DMS79 (cell line): ENCODE measurements around the gene TTC24.
"Not testable (repeated sequence)": the region's sequence is repeated elsewhere in the genome, so short reads cannot be mapped to it uniquely, and the experiment has no call there.

Source experiments
- DNase-seq: peaks from one replicate; lab custom pipeline; 2025; lab: John Stamatoyannopoulos, UW

The TTC24 gene

DNA sequence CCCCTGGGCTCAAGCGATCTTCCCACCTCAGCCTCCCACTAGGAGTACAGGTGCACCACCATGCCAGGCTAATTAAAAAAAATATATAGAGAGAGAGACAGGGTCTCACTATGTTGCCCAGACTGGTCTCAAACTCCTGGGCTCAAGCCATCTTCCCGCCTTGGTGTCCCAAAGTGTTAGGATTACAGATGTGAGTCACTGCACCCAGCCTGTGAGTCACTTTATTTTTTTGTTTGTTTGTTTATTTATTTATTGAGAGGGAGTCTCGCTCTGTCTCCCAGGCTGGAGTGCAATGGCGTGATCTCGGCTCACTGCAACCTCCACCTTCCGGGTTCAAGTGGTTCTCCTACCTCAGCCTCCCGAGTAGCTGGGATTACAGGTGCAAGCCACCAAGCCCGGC, 8.4 kb downstream of the TTC24 start:
- not testable (repeated sequence) for DNase-seq

DNA sequence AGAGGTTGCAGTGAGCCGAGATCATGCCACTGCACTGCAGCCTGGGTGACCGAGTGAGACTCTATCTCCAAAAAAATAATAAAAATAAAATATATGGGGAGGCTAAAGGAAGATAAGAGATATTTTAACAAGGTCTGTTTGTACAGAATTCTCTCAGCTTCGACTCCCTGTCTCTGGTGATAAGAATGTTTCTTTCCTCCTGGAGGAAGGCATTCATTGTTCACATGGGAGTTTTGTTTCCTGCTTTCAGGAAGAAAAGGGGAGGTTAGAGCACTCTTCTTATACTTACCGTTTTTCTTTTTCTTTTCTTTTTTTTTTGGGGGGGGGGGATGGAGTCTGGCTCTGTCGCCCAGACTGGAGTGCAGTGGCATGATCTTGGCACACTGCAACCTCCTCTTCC, 10.0 kb downstream of the TTC24 start:
- DNase-seq: no peak

DNA sequence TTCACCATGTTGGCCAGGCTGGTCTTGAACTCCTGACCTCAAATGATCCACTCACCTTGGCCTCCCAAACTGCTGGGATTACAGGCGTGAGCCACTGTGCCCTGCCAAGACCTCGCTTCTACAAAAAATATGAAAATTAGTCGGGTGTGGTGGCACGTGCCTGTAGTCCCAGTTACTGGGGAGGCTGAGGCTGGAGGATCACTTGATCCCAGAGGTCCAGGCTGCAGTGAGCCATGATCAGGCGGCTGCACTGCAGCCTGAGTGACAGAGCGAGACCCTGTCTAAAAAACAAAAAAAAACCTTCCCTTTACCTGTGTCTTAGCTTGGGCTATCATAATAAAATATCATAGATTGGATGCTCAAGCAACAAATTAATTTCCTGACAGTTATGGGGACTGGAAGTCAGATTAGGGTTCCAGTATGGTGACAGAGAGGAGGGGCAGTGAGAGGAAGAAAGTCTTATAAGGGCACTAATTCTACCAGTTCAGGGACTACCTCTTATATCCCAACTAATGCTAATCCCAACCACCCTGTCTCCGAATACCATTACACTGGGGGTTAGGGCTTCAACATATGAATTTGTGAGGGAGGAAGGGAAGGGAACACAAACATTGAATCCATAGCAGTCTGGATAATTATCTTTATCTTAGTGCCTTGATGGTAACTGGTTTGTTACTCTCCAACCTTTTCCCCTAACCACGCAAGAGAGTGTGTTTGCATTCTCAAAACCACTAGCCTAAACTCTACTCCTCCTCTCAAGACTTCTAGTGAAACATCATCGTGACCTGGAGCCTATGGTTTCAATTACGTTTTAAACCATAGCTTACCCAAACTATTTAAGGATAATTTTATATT, 11.0 kb downstream of the TTC24 start:
- DNase-seq: no peak

DNA sequence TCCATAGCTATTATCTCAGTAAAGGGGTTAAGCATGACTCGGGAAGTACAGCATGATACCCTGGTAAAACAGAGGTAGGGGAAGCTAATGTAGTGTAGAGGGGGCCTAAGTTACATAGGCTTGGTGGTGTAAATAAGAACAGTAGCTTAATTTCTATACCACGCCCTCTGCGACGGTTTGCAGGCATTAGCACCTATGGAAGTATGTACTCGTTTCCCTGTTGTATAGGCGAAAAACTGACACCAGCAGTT, 11.6 kb downstream of the TTC24 start:
- no peak for DNase-seq

DNA sequence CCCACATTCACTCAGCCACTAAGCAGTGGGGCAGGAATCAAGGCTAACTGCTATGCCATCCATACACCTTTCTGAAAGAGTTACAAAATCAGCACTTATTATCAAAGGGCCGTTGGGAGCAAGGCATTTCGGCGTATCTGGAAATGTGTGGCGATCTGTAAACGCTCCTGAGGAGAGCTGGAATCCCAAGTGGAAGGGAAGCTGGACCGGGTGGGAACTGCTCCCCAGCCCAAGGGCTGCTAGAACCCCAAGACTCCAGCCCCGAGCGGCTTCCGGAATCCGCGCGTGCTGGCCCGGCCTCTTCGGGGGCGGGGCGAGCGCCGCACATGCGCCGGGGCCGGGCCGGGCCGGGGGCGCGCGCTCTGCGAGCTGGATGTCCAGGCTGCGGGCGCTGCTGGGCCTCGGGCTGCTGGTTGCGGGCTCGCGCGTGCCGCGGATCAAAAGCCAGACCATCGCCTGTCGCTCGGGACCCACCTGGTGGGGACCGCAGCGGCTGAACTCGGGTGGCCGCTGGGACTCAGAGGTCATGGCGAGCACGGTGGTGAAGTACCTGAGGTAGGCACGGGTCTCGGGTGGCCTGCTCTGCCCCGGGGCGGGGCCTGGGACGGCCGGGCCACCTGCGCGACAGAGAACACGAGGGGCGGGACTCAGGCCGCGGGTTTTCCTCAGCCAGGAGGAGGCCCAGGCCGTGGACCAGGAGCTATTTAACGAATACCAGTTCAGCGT, 12.1 kb downstream of the TTC24 start, which contains the start of gene NAXE:
Gene NAXE, plus strand, starts transcription at position 345 of the 726 bp plus-strand sequence. Its CDS starts 29 bp downstream, at position 374.
- peak; percentile 47 for DNase-seq

DNA sequence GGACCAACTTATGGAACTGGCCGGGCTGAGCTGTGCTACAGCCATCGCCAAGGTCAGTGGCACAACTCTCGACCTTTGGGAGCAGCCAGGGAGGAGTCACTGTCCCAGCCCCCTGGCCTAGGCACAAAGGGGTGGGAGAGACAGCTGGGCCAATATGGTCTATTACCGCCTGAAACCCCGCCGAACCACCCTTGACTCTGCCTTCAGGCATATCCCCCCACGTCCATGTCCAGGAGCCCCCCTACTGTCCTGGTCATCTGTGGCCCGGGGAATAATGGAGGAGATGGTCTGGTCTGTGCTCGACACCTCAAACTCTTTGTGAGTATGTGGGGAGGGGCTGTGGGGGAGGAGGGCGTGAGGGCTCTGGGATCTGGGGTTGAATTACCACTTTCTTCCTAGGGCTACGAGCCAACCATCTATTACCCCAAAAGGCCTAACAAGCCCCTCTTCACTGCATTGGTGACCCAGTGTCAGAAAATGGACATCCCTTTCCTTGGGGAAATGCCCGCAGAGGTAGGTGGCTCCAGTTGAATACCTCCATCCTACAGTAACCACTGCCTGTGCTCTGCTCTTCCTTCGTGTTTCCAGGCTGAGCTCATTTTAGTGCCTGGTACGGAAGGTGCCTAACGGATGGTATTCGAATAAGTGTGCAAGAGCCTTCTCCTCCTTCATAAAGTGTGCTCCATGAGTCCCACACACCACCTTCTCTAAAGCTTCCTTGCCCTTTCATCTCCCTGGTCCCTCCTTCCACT, 12.8 kb downstream of the TTC24 start:
- no peak for DNase-seq

DNA sequence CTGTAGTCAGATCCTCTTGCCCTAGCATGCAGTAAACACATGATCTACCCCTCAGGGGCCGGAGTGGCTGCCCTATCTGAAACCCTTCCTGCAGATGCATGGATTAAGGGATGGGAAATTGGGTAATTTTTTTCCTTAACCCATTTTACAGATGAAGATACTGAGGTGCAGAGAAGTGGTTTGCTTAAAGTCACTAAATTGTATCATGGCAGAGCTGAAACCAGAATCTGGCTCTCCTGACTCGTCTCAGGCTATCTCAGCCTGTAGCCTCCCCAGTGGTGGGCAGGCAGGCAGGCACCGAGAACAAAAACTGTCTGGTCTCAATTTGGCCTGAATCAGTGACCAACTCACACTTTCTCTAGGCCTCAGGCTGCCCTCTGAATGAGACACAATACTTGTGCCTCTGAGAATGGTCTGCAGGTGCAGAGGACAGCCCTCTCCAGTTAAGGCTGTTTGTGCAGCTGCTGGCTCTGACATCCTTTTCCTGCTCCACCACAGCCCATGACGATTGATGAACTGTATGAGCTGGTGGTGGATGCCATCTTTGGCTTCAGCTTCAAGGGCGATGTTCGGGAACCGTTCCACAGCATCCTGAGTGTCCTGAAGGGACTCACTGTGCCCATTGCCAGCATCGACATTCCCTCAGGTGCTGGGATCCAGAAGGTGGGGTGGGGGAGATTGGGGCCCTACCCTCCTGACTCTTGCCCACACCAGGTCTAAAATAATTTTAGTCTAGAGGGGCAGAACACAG, 13.6 kb downstream of the TTC24 start:
- no peak for DNase-seq

DNA sequence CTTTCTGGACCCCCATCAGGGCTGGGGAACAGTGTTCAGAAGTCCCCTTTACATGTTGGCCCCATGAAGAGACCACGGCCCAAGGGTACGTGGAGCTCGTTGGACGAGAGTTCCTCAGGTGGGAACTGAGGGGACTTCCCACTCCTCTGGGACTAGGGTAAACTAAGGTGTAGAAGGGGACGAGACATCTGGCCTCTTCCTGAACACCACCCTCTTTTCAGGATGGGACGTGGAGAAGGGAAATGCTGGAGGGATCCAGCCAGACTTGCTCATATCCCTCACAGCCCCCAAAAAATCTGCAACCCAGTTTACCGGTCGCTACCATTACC, 14.1 kb downstream of the TTC24 start:
- no peak for DNase-seq

DNA sequence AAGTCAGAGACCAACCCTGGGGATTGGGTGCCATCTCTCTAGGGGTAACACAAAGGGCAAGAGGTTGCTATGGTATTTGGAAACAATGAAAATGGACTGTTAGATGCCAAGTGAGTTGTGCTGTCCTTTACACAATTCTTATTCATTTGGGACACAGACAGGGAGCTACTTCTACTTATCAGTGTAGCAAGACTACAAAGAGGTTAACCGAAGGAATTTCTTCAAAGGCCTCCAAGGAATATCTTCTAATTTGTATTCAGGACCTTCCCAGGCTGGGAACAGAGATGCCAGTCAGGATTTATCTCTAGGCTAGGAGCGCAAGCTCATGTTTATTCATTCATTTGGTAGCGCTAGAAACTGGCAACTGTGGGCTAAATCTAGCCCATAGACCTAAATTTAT, 14.7 kb downstream of the TTC24 start:
- no peak for DNase-seq

DNA sequence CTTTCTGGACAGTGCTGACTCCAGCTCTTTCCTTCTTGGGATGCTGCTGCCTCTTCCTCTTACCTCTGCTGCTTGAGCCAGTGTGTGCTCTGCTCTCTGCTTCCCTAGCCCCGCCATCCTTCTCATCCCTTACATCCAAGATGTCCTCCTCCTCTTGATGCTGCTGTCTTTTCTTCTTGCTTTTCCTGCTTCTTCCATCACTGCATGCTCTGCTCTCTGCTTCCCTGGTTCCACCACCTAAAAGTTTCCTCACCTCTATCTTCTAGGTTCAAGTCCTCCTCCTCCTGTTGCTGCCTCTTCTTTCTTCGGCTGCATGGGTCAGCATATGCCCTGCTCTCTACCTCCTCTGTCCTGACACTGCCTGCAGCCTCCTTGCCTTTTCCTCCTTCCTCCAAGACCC, 15.5 kb downstream of the TTC24 start:
- DNase-seq: no peak

DNA sequence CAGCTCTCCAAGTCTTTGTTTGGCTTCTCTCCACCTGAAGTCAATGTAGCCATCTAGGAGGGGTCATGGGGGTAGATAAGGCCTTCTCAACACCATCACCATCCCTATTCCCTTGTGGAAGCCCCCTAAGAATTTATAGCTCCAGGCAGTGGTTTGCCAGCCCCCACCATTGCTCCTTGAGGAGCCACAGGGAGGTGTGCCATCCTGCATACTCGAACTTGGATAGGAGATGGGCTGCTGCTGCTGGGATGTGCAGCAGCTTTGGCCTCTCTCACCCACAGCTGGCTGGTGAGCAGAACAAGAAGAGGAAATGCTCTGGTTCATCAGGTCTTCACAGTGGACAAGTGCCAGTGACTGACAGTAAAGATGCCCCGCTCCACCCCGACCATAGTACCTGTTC, 16.9 kb downstream of the TTC24 start:
- no peak for DNase-seq

DNA sequence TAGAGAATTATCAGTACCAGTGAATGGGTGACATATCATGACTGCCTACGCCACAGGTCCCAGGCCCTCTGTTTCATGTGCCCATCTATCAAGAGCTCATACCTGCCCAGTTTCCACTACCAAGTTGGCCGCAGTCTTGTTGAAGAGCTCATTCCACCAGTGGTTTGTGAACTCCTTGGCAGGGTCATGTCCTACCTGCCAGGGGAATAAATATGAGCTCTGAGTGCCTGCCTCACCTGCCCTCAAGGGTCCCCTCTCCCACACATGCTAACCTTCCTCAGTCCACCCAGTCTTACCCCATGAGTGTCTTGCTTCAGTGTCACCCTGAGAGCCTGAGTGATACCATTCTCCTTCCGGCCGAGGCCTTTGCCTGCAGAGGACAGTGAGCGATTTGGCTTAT, 18.6 kb downstream of the TTC24 start:
- DNase-seq: no peak

DNA sequence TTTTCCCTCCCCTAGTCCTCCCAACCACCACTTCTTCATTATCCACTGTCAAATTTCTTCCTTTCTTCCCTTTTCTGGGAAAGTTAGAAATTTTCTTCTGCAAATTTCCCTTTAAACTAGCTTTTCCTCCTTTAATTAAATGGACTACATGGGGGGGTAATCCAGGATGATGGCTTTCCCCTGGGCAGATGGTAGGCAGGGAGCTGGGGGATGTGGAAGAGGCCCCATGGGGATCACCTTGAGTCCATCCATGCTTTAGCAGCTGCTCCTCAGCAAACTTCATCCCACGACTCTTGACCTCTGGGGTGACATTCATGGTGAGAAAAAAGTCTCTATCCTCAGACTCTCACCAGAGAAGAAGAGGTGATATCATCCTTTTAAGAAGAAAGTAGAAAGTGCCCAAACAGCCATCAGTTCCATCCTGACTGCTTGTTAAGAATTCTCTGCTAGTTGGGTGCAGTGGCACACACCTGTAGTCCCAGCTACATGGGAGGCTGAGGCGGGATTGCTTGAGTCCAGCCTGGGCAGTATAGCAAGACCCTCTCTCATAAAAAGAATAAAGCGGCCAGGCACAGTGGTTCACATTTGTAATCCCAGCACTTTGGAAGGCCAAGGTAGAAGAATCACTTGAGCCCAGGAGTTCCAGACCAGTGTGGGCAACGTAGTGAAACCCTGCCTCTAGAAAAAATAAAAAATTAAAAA, 19.4 kb downstream of the TTC24 start:
- no peak for DNase-seq

DNA sequence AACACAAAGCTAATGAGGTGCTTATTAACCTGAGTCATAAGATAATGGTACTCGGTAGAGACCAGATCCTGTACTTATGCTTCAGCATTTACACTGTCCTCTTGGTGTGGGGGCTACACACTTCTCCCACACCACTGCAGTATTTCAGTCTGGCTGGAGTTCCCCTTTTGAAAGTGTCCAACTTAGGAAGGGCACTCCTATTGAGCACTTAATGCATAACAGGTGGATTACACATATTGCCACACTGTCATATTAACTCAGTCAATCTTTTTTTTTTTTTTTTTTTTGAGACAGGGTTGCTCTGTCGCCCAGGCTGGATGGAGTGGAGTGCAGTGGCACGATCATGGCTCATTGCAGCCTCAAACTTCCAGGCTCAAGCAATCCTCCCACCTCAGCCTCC, 20.3 kb downstream of the TTC24 start:
- DNase-seq: no peak

DNA sequence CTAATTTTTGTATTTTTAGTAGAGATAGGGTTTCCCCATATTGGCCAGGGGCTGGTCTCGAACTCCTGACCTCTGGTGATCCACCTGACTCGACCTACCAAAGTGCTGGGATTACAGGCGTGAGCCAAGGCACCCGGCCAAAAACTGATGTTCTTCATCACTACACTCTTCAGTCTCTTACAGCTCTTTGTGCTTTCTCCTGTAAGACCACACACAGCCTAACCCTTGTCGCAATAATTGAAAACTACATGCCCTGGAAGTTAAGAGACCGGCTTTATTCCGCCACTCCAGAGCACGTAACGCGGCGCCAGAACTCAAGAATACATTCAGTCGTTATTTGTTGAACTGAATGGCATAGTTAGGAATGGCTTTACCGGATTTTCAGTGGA, 21.2 kb downstream of the TTC24 start:
- no peak for DNase-seq

DNA sequence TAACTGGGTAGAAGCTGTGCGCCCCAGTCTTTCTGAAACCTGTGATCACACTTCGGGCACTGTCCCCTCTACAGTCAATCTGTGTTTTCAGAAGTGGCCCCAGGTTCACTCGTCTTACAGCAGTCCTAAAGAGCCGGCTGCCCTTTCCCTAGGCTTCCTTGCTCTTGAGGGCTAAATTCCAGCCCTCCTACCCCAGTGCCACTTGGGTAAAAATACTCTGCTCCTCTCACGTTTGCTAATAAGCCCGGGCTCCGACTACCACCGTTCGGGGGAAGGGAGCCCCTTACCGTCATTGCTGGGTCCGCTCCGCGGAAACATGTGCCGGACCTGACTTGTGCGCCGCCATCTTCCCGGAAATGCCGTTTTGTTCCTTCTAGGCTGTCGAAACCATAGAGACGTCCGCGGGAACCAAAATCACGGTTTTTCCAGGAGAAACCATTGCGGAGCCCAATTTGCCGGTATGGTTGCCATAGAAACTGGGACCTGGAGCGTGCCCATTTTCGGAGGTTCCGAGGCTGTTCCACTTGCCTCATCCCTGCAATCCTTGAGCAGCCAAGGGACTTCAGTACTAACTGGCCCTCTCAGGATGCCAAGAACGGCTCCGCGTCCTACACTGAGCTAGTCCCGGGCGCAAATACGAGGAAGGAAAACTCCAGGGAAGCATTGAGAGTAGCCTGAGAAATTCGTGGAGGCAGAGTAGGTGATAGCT, 21.8 kb downstream of the TTC24 start, which contains the start of gene GPATCH4:
Gene GPATCH4, minus strand, starts transcription at position 358 of the 709 bp plus-strand sequence.
- peak; percentile 88 for DNase-seq

DNA sequence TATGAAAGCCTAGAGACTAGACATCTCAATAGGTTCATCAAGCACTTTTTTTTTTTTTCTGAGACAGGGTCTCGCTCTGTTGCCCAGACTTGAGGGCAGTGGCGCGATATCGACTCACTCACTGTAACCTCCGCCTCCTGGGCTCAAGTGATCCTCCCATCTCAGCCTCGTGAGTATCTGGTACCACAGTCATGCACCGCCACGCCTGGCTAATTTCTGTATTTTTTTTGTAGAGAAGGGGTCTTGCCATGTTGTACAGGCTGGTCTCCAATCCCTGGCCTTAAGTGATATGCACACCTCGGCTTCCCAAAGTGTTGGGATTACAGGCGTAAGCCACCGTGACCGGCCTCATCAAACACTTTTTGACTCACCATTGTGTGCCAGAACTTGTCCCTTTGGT, 22.4 kb downstream of the TTC24 start:
- DNase-seq: no peak

DNA sequence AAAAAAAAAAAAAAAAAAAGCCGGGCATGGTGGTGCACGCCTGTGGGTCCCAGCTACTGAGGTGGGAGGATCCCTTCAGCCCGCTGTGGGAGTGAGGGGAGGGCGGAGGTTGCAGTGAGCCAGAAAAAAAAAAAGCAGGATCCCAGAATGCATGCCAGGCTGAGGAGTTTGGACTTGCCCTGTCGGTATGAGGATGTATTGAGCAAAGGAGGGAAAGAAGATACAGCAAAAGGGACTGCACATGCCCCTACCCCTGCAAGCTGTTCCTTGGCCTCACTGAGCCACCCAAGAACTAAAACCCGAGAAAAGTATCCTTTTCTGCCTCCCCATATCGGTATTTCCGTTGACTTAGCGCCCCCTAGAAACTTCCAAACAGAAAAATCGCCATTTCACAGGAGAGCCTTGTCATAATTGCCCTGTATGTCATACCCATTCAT, 23.1 kb downstream of the TTC24 start:
- no peak for DNase-seq

DNA sequence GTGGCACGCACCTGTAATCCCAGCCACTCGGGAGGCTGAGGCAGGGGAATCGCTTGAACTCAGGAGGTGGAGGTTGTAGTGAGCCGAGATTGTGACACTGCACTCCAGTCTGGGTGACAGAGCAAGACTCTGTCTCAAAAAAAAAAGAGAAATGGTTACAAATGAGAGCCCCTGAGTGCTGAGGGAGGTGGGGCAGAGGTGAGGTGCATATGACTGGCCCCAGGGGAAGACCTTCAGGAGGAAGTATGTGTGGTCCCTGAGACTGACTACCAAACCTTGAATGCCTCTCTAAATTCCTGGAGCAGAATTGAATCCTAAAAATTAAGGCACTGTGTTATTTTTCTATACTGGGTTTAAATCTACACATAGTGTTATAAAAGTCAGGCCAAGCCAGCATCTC, 27.8 kb downstream of the TTC24 start:
- DNase-seq: not testable (repeated sequence)

DNA sequence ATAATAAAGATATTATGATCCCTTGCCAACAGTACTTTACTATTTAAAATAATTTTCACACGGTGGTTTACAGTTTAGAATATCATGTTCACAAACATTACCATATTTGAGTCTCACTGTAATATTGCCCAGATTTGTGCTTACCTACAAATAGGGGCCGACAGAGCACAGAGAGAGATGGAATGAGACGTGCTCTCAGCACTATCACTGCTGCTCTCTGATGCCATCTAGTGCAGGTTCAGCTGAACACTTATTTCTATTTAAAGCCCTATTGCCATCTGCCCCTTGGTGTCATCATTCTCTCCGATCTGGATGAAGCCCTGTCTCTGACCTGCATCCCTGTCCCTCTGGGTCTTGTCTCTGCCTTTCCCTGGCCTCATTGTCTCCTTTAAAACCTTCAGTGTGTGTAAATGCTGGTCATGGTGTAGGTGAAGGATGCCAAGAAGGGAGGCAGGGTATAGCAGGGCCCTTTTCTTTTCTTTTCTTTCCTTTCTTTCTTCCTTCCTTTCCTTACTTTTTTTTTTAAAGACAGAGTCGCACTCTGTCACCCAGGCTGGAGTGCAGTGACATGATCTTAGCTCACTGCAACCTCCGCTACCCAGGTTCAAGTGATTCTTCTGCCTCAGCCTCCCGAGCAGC, 28.6 kb downstream of the TTC24 start:
- peak; percentile 52 for DNase-seq
